Limb (tissue), 2 donors: ENCODE data around the gene ZC3H13.

Experiments used
- DNase-seq, 2 donors: peaks; one replicate each; pipeline ENCODE4 v3.0.0-alpha.2; 2016; ENCODE audit errors: extremely low spot score in 2 of 2

ZC3H13 gene

GRCh38 chr13:46052319-46053161 is at the start of gene ZC3H13:
Gene ZC3H13 (minus strand): TSS chr13:46052746. CDS start chr13:46045507, 7,239 bp downstream.
- DNase-seq: peak; percentile 91 to 97

- DNase-seq: no peak
Observed at GRCh38 chr13:46102255-46102605, 49.7 kb upstream of the ZC3H13 start.

GRCh38 chr13:46101484-46102254 is 49.1 kb upstream of the ZC3H13 start:
- DNase-seq: no peak

- DNase-seq: no peak
Observed at GRCh38 chr13:46101002-46101401, 48.5 kb upstream of the ZC3H13 start.

- DNase-seq: no peak
Observed at GRCh38 chr13:46100191-46100815, 47.8 kb upstream of the ZC3H13 start.

- no peak for DNase-seq
Observed at GRCh38 chr13:46097663-46098062, 45.1 kb upstream of the ZC3H13 start.

- no peak for DNase-seq
Observed at GRCh38 chr13:46097015-46097414, 44.5 kb upstream of the ZC3H13 start.

GRCh38 chr13:46094478-46094877 is 41.9 kb upstream of the ZC3H13 start:
- DNase-seq: no peak

GRCh38 chr13:46088821-46089562 is 36.4 kb upstream of the ZC3H13 start:
- no peak for DNase-seq

- DNase-seq: no peak
Observed at GRCh38 chr13:46087481-46087880, 34.9 kb upstream of the ZC3H13 start.

- DNase-seq: no peak
Observed at GRCh38 chr13:46086985-46087384, 34.4 kb upstream of the ZC3H13 start.

- DNase-seq: no peak
Observed at GRCh38 chr13:46086421-46086922, 33.9 kb upstream of the ZC3H13 start.

GRCh38 chr13:46085737-46086136 is 33.2 kb upstream of the ZC3H13 start:
- no peak for DNase-seq

- no peak for DNase-seq
Observed at GRCh38 chr13:46082324-46082723, 29.8 kb upstream of the ZC3H13 start.

- DNase-seq: no peak
Observed at GRCh38 chr13:46079770-46080169, 27.2 kb upstream of the ZC3H13 start.

GRCh38 chr13:46077265-46077664 is 24.7 kb upstream of the ZC3H13 start:
- DNase-seq: no peak

GRCh38 chr13:46076827-46077226 is 24.3 kb upstream of the ZC3H13 start:
- no peak for DNase-seq

GRCh38 chr13:46075811-46076210 is 23.3 kb upstream of the ZC3H13 start:
- DNase-seq: no peak

GRCh38 chr13:46071590-46072249 is 19.2 kb upstream of the ZC3H13 start:
- DNase-seq: no peak

GRCh38 chr13:46063292-46063691 is 10.7 kb upstream of the ZC3H13 start:
- DNase-seq: no peak

- no peak for DNase-seq
Observed at GRCh38 chr13:46062185-46062584, 9.6 kb upstream of the ZC3H13 start.
